Endothelial cell of umbilical vein (primary cell): ENCODE measurements around the gene F3. TPM values are rescaled to one million over a fixed set of nuclear protein-coding genes. Genes with fewer than 3 reads are reported as not detected.

Experiments used
- BruUV-seq: library from RNA; stranded (reverse); fragments of 400-500 nt; replicated peaks from 2 replicates; lab custom pipeline; 2021; lab: Mats Ljungman, UMichigan
- CTCF ChIA-PET: fragments of 300-600, 350-600 bp; sonication (Branson Sonifier 250); formaldehyde crosslinking; loops from one replicate; lab custom pipeline; 2021; ENCODE audit warnings: antibody characterized with exemption, inconsistent platforms; lab: Charles Lee
- POLR2A ChIA-PET: fragments of 300-600, 350-600 bp; sonication (Branson Sonifier 250); formaldehyde crosslinking; loops from one replicate; lab custom pipeline; 2021; ENCODE audit warnings: antibody characterized with exemption, inconsistent platforms; lab: Charles Lee
- DNase-seq: peaks from one replicate; pipeline ENCODE4 v3.0.0-alpha.2; 2011; ENCODE audit warnings: low read depth, low spot score
- FAIRE-seq: peaks from 2 replicates; lab custom pipeline; 2011; peaks lifted over from hg19 to GRCh38; lab: Jason Lieb, UNC
- H2AFZ ChIP-seq: 2 replicates; pipeline ENCODE4 v1.6.0; 2012; ENCODE audit warnings: low read depth, low read length, control low read depth, inconsistent platforms
- H3K27ac ChIP-seq: 2 replicates; pipeline ENCODE4 v1.5.1; 2011; ENCODE audit warnings: low read depth, mild to moderate bottlenecking, control low read depth, low read length, moderate library complexity; ENCODE audit not compliant: insufficient read depth
- H3K27me3 ChIP-seq, 2 experiments: 2 replicates each; pipeline versions ENCODE4 v1.6.0 to v1.6.1; 2011; ENCODE audit warnings: low read length in 2 of 2, mixed read lengths in 1 of 2; ENCODE audit not compliant: control insufficient read depth in 2 of 2, insufficient read depth in 2 of 2
- H3K36me3 ChIP-seq, 2 experiments: 2 replicates in 1 of 2; 3 replicates in 1 of 2; pipeline ENCODE4 v1.5.1; 2011; ENCODE audit warnings: low read length in 2 of 2, mild to moderate bottlenecking in 1 of 2, moderate library complexity in 1 of 2; ENCODE audit not compliant: control insufficient read depth in 2 of 2, insufficient read depth in 2 of 2; ENCODE audit errors: extremely low read depth in 1 of 2
- H3K4me1 ChIP-seq: 3 replicates; pipeline ENCODE4 v1.5.1; 2011; ENCODE audit warnings: mild to moderate bottlenecking, low read length; ENCODE audit not compliant: control insufficient read depth, insufficient read depth; ENCODE audit errors: extremely low read depth
- H3K4me2 ChIP-seq: 2 replicates; pipeline ENCODE4 v1.6.1; 2011; ENCODE audit warnings: low read length, control low read depth, mixed read lengths; ENCODE audit not compliant: insufficient read depth
- H3K4me3 ChIP-seq, 3 experiments: fragments of 200-600 bp in 1 of 3; sonication (generic), shearing (Covaris generic) in 1 of 3; replicated peaks in 1 of 3; 2 replicates each; pipeline ENCODE4 v1.5.1; 2011 to 2016; ENCODE audit warnings: control low read depth in 3 of 3, low read length in 3 of 3, mild to moderate bottlenecking in 2 of 3, inconsistent platforms in 1 of 3, low read depth in 1 of 3, moderate library complexity in 1 of 3; ENCODE audit not compliant: insufficient read depth in 1 of 3
- H3K79me2 ChIP-seq: 2 replicates; pipeline ENCODE4 v1.6.0; 2012; ENCODE audit warnings: low read length, inconsistent platforms; ENCODE audit not compliant: control insufficient read depth, insufficient read depth
- H3K9ac ChIP-seq: replicated peaks from 2 replicates; pipeline ENCODE3; 2011; ENCODE audit warnings: low read length, control low read depth; ENCODE audit not compliant: insufficient read depth; ENCODE audit errors: extremely low read depth
- H3K9me1 ChIP-seq: replicated peaks from 3 replicates; pipeline ENCODE4 v1.6.0; 2011; ENCODE audit warnings: mild to moderate bottlenecking, low read length; ENCODE audit not compliant: control insufficient read depth, insufficient read depth; ENCODE audit errors: extremely low read depth
- H3K9me3 ChIP-seq: replicated peaks from 2 replicates; pipeline ENCODE4 v1.5.1; 2012; ENCODE audit warnings: low read length, inconsistent platforms; ENCODE audit not compliant: control insufficient read depth, insufficient read depth
- H4K20me1 ChIP-seq: replicated peaks from 2 replicates; pipeline ENCODE3; 2011; ENCODE audit warnings: mild to moderate bottlenecking, low read length; ENCODE audit not compliant: control insufficient read depth, insufficient read depth; ENCODE audit errors: extremely low read depth
- CTCF ChIP-seq, 2 donors: IDR thresholded peaks; 1 replicate in 1 of 2; 2 replicates in 1 of 2; pipeline ENCODE4 v1.5.1; 2011; ENCODE audit warnings: low read length in 2 of 2, mild to moderate bottlenecking in 2 of 2, moderate library complexity in 2 of 2, control low read depth in 1 of 2, inconsistent platforms in 1 of 2, low read depth in 1 of 2; ENCODE audit not compliant: insufficient read depth in 1 of 2; ENCODE audit errors: extremely low read depth in 1 of 2
- EZH2 ChIP-seq: IDR thresholded peaks from 2 replicates; pipeline ENCODE4 v1.6.1; 2012; ENCODE audit warnings: borderline replicate concordance, low read depth, mild to moderate bottlenecking, moderate library complexity, low read length, inconsistent platforms; ENCODE audit not compliant: severe bottlenecking
- FOS ChIP-seq: IDR thresholded peaks from 2 replicates; pipeline ENCODE4 v1.6.1; 2011; ENCODE audit warnings: mild to moderate bottlenecking, low read length, moderate library complexity, borderline replicate concordance; ENCODE audit not compliant: insufficient read depth
- GATA2 ChIP-seq: IDR thresholded peaks from 2 replicates; pipeline ENCODE4 v1.7.0; 2011; ENCODE audit warnings: low read depth, mild to moderate bottlenecking, moderate library complexity, mixed read lengths, low read length; ENCODE audit not compliant: insufficient read length, insufficient read depth
- JUN ChIP-seq: IDR thresholded peaks from 2 replicates; pipeline ENCODE4 v1.6.1; 2011; ENCODE audit warnings: borderline replicate concordance, low read depth; ENCODE audit not compliant: insufficient read length, insufficient read depth
- MYC ChIP-seq: IDR thresholded peaks from one replicate; pipeline ENCODE4 v1.6.1; 2011; ENCODE audit warnings: mild to moderate bottlenecking, low read depth, low read length
- POLR2A ChIP-seq: IDR thresholded peaks from 2 replicates; pipeline ENCODE4 v1.6.1; 2012; ENCODE audit warnings: low read depth, mild to moderate bottlenecking, control low read depth, low read length
- POLR2AphosphoS5 ChIP-seq: IDR thresholded peaks from 2 replicates; pipeline ENCODE4 v1.6.1; 2012; ENCODE audit warnings: low read depth, mild to moderate bottlenecking, control low read depth, low read length, moderate library complexity; ENCODE audit not compliant: insufficient read depth
- dilution Hi-C: fragments of 300-500 bp; cut with MboI; formaldehyde crosslinking; loops from one replicate; pipeline ENCODE4 v1.15.0; 2019; ENCODE audit warnings: low sequenced_read_pairs; ENCODE audit not compliant: extremely low pct_ligation_motif_present
- intact Hi-C: fragments of 100-400 bp; cut with micrococcal nuclease; formaldehyde crosslinking; loops from one replicate; pipeline ENCODE4 v1.10.0; 2022
- polyA plus RNA-seq, 4 experiments: library from polyadenylated mRNA; depleted of rRNA in 3 of 4; stranded (reverse) in 3 of 4; unstranded in 1 of 4; fragments of >200 nt; gene quantifications; 2 replicates each; pipeline versions ENCODE4 v1.2.1 to v1.2.3, GENCODE V29; 2011 to 2012; ENCODE audit warnings: missing spikeins in 1 of 4
- total RNA-seq: library from RNA; stranded (reverse); gene quantifications from 2 replicates; pipeline ENCODE4 v1.2.3, GENCODE V29; 2021
- TF ChIP-seq, protein P1 (sequence below): IDR thresholded peaks from 2 replicates; pipeline ENCODE4 v1.6.1; 2011; ENCODE audit not compliant: insufficient read depth, insufficient read length

Gene F3
- total and polyA plus RNA-seq, 2 donors (not counting 3 experiments of a cell fraction or from before 2014, with no cell fraction given): 1.2 to 2.3 TPM

GRCh38 chr1:94481473-94481933 lies 60.1 kb downstream of the F3 start:
- Histone ChIP-seq H3K27me3 (no peaks in the 10 kb centered on the region), H3K4me2 (no peak overlapping the region), H3K9me1 (no peaks in the 10 kb centered on the region), H3K36me3 (no peaks in the 10 kb centered on the region), H3K4me3 (no peak overlapping the region), H4K20me1 (no peaks in the 10 kb centered on the region), H3K9me3 (no peaks in the 10 kb centered on the region), H2AFZ (no peak overlapping the region), H3K79me2 (no peaks in the 10 kb centered on the region), H3K4me1 (no peaks in the 10 kb centered on the region), H3K27ac (no peak overlapping the region), H3K9ac (no peak overlapping the region)
- BruUV-seq: no TSS peak
- intact Hi-C loops (loop anchor here (1.0 to 2.0 kb wide), 4 partner anchors 41 to 561 kb away; no protein-coding TSS in a partner anchor), dilution Hi-C loops (no loop called here)
- DNase-seq: peak; percentile 67
- ChIA-PET POLR2A (no interaction called here), CTCF (interaction anchor here (0.7 to 4.7 kb wide), 47 partner anchors 9 to 752 kb away, joined by 3 to 205 read pairs (median 5); partner anchors contain the start of gene TLCD4)
- TF ChIP-seq CTCF (IDR thresholded peaks at IDR 0.05; ENCODE audit: extremely low read depth in 1 of 2, insufficient read depth in 1 of 2, low read depth in 1 of 2, low read length in 2 of 2) (peak; percentile 83 to 86), JUN (no peak)
- FAIRE-seq: peak; percentile 83

GRCh38 chr1:94479682-94480081 lies 61.9 kb downstream of the F3 start:
- intact Hi-C loops (loop anchor here (2.0 kb wide), 2 partner anchors 43 to 563 kb away; no protein-coding TSS in a partner anchor), dilution Hi-C loops (no loop called here)
- Histone ChIP-seq H3K4me2 (no peak overlapping the region), H3K79me2 (no peaks in the 10 kb centered on the region), H3K27ac (no peak overlapping the region), H3K4me1 (no peaks in the 10 kb centered on the region), H3K9ac (no peak overlapping the region), H3K4me3 (no peak overlapping the region), H3K27me3 (no peaks in the 10 kb centered on the region), H3K9me3 (no peaks in the 10 kb centered on the region), H3K9me1 (no peaks in the 10 kb centered on the region), H3K36me3 (no peaks in the 10 kb centered on the region), H2AFZ (no peak overlapping the region), H4K20me1 (no peaks in the 10 kb centered on the region)
- FAIRE-seq: no peak
- no peak for TF ChIP-seq CTCF (IDR thresholded peaks at IDR 0.05; ENCODE audit: extremely low read depth in 1 of 2, insufficient read depth in 1 of 2, low read depth in 1 of 2, low read length in 2 of 2)
- no peak for TF ChIP-seq GATA2
- TF ChIP-seq MYC: no peak
- TF ChIP-seq POLR2A: no peak
- TF ChIP-seq JUN: no peak
- no peak for TF ChIP-seq EZH2
- no peak for TF ChIP-seq FOS
- TF ChIP-seq POLR2AphosphoS5: no peak
- TF ChIP-seq, protein P1, sequence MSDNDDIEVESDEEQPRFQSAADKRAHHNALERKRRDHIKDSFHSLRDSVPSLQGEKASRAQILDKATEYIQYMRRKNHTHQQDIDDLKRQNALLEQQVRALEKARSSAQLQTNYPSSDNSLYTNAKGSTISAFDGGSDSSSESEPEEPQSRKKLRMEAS: no peak
- ChIA-PET CTCF (interaction anchor here (0.9 to 4.7 kb wide), 3 partner anchors 8 to 562 kb away, joined by 3 to 205 read pairs (median 29); no protein-coding TSS in a partner anchor), POLR2A (no interaction called here)
- BruUV-seq: no TSS peak
- DNase-seq: no peak
